GM04503 (cell line): Measurements from ENCODE around the gene FOXC2.
A peak's percentile ranks its signal among the peaks of the same experiment; 100 is the strongest.

Source experiments
- DNase-seq: peaks from one replicate; pipeline ENCODE4 v3.0.0-alpha.2; 2012; ENCODE audit warnings: low read depth

The FOXC2 gene

DNA sequence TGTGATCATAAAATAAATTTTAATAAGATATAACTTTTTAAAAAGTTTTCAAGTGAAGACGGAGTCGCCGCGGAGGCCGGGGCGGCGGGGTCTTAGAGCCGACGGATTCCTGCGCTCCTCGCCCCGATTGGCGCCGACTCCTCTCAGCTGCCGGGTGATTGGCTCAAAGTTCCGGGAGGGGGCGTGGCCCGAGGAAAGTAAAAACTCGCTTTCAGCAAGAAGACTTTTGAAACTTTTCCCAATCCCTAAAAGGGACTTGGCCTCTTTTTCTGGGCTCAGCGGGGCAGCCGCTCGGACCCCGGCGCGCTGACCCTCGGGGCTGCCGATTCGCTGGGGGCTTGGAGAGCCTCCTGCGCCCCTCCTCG lies at the start of gene FOXC2:
TSS of gene FOXC2 (plus strand) at position 229 of the 365 bp plus-strand sequence. CDS start 507 bp downstream, outside the sequence.
- DNase-seq, result peak; percentile 68

DNA sequence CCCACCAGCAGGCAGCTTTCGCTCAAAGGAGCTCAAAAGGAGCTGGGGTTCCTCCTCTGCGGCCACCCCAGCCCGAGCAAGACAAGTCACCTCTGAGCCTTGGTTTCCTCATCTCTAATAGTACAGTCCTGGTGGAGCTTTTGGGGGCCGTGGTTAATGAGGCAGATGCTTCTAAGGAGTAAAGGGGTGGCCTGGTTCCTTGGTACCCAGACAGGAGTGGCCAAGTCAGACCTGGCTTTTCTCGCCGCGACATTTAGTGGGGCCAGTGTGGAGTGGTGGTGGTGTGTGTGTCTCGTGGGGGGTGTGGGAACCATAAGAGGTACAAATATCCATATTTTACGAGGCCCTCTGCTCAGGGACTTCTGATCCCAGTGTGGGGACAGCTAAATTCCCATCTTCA lies 49.6 kb upstream of the FOXC2 start:
- no peak for DNase-seq

DNA sequence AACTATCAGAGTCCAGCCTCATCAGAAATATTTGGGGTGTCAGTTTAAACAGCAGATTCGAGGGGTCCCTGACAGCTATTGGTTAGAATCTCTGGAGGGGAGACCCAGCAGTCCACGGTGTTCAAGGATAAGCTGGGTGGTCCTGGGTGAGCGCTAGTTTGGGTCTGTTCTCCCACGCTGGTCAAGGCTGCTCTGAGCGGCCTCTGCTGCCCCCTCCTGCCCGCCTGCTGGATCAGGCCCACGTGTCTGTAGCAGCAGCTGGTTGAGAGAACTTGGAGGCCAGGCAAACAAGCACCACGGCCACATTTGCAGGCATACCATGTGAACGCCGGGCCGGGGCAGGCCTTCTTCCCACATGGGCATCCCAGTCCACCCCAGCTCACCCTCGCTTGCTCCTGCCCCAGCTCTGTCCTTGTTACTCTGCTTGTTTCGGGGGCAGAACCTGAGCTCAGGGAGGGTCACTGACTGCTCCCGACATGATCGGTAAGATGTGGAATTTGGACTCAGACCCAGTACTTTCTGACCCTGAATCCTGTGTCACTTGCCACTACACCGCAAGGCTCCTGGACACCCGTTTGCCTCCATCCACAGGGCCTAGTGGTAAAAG lies 48.9 kb upstream of the FOXC2 start:
- no peak for DNase-seq

DNA sequence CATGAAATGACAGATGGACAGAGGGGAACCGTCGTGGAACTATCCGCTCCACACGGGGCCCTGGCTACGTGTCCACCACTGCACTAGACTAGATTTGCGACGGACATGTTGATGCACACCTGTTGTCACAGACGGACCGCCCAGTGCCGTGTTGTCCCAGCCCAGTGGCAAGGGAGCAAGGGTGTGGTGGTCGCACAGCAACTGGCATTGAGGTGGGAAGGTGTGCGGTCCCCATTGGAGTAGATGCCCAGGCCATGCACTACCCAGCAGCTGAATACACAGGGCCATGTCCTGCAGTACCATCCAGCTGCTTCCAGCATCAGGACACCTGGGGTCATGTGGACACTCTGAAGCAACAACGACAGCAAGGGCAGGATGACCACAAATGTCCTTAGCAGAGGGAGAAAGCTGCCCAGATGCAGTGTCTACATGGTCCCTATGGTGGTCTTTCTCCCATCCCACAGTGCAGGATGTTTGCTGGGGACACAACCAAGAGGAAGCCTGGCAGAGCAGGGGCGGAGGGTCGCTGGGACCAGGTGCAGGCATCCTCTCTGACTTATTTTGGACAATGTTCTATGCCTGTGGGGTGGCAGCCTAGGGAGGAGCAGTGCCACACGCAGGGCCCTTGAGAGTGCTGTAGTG lies 47.5 kb upstream of the FOXC2 start:
- no peak for DNase-seq

DNA sequence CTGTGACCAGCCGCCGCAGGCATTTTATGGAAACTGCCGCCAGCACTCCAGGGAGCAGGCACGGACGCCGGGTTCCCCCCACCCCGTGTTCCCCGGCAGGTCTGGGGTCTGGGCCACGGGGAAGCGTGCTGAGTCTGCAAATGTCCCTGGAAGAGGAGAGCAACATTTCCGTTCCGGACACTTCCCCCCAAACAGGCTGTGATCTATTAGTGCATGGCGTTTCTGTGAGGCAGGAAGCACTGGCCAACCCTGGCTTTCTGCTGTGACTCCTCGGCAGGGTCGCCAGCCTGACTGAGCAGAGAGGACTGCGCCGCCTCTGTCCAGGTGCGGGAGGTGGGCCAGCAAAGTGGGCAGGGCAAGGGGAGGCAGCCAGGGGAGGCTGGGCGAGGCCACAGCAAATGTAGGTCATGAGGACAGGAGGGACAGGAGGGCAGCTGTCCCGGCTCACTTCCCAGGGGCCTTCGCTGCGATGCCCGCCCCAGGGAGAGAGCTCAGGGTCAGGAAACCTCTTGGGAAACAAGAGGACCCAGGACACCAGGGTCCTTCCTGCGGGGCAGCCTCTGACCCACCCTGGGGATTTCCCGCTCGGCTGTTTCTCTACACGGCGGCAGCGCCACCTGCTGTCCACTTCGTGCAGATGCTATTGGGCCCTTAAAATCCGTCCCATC lies 46.8 kb upstream of the FOXC2 start:
- DNase-seq, result no peak

DNA sequence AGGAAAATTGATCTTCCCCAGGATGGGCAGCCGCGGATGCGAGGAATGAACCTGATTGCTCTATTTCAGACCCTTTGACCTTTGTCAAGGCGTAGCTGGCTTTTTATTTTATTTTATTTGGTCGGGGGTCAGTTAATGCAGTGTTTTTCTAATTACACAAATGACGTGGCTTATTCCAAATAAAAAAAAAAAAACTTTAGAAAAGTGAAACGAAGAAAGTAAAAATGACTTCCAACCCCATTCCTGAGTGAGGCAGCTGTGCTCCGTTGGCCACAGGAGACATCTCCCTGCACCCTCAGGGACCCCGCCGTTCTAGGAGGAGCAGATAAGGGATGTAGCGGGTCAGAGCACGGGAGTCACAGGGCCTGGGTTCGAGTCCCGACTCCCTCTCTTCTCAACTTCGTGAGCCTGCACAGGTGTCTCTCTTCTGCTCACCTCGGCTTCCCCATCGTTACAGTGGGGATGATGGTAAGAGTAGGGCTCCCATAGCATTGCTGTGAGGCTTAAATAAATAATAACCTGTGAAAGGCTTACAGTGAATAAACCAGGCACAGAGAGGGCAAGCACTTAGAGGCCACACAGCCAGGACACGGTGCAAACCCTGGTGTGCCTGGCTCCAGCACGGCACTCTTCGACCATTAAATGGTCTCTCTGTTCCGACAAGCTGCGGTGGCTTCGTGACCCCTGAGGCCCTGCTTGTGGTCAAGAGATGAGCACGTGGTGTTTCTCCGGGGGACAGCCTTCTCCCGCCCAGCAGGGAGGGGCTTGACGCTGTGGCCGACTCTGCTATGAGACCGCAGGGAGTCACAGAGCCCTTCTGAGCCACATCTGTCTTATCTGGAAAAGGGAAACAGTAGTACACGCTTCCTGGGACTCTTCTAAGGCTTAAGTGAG lies 46.1 kb upstream of the FOXC2 start:
- no peak for DNase-seq

DNA sequence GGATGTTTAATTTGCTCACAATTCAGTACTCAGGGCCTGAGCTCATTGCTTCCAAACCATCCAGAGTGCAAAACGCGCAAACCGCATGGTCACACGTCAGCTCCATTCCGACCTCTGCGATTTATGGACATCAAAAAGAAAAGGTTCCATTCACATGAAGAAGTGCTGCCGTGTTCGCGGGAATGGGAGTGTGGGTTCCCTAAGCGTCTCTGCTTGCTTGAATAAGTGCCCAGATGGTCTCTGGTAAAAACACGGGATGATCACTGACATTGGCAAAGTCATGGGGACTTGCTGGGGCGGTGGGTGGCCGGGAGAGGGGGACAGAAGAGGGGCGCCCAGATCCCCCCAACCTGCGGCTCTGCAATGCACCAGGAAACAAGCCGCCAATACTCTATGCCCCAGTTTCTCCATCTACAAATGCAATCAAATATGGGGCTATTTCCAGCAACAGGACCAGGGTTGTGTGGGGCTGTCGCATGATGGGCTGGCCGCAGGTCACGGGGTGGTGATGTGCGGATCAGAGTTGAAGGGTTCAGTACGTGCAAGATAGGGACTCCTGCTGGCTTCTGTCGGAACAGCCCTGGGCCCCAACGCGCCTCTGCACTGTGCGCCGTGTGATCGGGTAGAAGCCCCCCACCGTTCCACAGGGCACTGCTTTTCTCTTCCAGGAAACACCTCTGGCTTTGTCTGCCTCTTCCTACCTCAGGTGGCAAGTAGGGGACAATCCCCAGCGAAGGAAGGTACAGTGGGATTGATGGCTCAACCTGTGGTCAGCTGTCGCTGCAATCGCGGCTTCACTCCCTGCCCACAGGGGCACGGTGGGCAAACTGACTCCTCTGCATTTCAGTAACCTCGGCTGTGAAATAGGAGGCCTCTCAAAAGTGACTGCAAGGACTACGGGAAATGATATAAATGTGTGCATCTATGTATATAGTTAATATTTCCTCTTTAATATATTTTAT lies 45.1 kb upstream of the FOXC2 start:
- no peak for DNase-seq

DNA sequence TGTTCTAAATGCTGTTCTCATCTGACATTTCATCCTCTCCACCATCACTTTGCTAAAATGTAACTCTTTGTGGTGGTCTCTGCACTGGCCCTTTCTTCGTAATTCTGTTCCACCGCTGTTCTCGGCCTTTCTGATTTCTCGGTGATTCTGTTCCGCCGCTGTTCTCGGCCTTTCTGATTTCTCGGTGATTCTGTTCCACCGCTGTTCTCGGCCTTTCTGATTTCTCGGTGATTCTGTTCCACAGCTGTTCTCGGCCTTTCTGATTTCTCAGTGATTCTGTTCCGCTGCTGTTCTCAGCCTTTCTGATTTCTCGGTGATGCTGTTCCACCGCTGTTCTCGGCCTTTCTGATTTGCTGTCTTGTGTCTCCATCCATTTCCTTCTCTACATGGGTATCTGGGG lies 44.0 kb upstream of the FOXC2 start:
- no peak for DNase-seq

DNA sequence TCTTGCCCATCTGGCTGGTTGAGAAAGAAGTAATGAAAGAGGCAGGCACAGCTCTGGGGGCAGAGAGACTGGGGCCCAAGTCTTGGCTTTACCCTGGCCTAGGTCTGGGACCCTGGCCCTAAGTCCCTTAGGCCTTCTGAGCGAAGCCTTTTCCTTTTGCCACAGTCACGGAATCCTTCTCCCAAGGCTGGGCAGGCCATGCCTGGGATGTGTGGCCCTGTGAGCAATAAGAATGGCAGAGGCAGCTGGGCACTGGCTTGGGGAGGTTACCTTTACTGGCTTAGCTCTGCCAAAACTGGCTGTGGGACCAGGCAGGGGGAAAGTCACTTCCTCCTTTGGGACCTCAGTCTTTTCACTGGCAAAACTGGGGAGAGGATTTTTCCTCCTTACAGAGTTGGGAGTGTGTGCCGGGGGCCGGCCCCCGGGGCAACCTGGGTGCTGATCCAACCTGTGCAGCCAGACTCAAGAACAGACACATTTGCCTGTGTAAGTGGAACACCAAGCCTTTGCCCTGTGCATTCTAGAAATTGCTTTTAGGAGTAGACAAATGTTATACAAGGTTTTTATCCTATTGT lies 43.4 kb upstream of the FOXC2 start:
- no peak for DNase-seq

DNA sequence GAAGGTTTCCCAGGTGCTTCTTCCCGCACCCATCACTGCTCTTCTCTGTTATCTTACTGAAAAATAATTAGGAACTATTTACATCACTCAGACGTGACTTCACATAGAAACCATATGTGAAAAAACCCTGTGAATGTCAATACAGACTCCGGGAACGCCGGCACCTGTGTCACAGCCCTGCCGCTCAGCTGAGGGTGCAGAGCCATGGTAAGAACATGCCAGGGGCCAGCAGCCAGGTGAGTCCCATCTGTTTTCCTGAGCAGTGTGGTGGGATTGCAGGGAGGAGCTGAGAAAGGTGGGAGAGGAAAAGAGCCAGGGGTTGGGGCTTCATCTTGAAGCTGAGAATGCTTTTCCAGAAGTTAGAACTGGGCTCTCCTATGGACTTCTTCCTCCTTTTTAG lies 42.6 kb upstream of the FOXC2 start:
- DNase-seq, result no peak

DNA sequence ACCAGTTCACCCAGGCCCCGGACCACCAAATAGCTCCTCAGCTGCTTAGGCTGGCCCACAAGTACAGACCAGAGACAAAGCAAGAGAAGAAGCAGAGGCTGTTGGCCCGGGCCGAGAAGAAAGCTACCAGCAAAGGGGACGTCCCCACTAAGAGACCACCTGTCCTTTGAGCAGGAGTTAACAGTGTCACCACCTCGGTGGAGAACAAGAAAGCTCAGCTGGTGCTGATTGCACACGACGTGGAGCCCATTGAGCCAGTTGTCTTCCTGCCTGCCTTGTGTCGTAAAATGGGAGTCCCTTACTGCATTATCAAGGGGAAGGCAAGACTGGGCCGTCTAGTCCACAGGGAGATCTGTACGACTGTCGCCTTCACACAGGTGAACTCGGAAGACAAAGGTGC lies 40.9 kb upstream of the FOXC2 start:
- no peak for DNase-seq

DNA sequence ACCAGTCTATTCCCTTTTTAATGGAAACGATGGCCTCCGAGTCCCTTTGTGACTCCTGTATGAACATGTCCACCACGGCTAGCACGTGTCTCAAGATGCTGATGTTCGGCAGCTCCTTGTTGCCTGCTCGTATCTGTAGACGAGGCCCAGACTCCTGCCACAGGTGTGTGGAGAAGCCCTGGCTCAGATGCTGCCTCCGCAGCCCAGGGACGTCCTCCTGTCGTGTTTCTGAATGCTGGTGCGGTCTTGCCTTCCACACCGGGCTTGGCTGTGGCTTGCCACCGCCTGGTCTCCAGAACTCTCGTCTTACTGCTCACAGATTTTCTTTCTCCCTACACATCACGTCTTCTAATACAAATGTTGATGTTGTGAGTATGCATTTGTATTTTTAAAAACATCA lies 39.3 kb upstream of the FOXC2 start:
- no peak for DNase-seq

DNA sequence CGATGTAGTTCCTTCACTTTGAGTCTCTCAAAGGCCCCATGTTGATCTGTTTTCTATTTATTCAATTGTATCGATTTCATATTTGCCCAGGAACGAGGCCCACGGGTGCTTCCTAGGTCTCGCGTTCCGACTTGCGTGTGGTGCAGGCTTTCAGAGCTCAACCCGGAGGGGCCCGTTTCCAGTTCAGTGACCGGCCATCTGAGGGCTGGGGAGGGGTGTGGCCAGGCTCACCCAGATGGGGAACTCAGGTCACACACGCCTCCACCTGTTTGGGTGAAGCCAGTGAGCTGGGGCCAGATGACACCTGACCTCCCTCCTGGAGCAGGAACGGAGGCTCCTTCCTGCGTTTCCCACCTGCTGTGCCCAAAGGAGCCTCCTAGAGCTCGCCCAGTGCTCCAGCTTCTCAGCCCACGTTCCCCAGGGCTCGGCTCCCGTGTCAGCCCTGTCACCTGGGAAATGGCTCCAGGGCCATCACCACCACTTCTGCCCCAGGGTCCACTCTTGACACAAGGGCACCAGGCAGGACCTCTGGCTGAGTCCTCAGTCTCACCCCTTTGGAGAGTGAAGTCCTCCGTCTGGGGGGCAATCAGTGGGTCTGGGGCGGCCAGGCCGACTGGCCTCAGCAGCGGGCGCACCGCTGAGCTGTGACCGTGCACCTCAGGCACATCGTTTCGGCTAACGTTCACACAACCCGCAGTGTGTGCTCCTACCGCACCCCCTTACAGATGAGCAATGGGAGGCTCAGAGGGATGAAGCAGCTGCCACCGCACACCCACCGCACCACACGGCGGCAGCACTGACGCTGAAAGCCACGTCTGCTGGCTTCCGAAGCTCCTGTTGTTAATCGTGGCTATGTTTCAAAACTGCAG lies 38.3 kb upstream of the FOXC2 start:
- no peak for DNase-seq

DNA sequence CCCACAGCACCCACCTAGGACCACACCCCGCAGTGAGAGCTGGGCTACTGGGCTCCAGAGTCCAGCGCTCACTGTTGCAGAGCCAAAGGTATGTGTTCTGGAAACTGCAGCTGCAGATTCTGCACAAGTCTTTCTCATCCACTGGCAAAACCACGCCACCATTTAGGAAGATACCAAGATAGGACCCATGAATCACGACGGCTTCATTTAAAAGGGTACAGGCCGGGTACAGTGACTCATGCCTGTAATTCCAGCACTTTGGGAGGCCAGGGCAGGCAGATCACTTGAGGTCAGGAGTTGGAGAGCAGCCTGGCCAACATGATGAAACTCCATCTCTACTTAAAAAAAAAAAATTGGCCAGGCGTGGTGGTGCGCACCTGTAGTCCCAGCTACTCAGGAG lies 37.5 kb upstream of the FOXC2 start:
- no peak for DNase-seq

DNA sequence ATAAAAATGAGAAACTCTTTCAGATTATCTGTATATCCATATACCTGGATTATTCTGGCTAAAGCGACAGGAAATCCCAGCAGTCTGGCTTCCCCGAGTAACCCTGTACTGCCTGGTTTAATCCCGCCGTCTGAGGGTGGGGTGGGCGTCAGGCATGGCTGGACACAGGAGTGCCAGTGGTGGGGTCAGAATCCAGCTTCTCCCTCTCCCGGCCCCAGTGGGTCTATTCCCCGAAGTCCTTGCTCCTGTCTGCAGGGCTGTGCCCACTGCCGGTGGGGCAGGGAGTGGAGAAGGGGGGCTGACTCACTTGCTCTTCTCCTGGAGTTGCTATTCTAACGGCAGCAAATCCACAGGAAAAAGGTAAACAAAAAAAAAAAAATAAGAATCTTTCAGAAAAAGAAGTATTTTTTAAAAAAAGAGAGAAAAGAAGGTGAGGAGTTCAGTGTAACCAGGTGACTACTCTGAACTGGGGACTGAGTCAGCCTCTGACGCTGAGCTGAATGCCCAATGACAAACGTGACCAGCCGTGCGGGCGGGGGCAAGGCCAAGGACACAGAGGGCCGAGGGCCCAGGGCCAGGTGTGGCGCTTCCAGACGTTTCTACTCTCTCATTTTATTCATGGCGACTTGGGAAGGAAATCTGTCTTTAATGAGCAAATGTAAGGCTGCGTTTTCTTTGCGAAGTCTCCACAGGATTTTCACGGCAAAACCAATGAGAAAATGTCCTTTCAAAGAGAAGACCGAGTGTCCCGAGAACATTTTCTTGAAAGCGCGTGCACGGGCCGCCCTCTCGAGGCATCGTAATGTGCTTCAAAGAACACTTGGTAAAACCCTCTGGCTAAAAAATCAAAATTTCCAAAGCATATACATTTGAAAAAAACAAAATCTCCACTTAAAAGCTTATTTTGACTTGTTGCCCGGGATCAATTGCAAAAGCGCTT lies 36.1 kb upstream of the FOXC2 start:
- no peak for DNase-seq

DNA sequence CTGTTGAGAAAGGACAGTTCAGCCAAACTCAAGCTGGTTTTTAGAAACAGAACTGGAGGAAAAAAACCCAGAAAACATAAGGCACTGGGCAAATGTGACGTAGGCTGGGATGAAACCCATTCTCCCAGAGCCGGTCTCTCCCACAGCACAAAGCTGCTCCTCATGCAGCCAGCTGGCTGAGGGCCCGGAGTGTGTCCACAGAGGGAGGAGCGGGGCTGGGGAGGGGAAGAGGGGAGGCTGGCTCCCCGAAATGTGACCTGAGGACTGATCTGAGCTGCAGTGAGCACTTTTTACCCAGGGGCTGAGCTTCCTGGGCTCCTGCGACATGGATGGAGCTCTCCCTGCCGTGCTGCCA lies 35.5 kb upstream of the FOXC2 start:
- DNase-seq, result no peak

DNA sequence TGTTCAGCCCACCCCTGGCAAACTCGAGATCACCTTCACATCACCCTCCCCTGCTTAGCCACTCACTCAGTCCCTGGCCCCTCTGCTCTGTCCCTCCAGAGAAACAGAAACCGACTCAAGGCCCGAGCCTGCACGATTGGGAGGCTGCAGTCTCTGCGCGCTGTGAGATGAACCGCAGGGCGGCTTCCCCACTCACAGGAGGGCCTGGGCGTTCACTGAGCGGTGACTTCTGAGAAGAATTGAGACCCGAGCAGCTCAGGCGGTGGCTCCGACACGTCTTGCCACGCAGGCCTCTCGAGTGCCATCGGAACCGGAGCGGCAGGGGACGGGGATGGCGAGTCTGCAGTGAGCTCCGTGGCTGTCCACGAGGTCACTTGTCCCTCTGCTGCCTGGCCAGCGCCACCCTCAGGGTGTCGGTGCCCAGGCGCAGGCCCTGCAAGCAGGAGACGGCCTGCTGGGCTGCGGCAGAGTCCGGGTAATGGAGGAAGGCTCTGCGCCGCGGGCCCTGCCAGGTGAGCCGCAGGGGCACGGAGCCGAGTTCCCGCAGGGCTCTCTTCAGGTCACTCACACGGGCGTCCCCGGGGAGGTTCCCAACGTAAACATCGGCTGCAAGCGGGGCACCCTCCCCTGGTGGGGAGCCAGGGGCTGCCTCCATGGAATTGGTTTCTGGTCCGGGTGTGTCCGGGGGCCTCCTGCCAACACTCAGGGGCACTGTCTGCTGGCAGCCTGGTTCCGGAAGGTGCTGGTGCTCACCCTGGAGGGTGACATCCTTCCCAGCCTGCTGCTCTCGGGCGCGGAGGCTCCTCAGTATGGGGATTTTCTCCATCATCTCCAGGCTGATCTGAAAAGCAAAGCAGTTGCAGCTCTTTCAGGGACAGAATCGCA lies 34.7 kb upstream of the FOXC2 start:
- no peak for DNase-seq

DNA sequence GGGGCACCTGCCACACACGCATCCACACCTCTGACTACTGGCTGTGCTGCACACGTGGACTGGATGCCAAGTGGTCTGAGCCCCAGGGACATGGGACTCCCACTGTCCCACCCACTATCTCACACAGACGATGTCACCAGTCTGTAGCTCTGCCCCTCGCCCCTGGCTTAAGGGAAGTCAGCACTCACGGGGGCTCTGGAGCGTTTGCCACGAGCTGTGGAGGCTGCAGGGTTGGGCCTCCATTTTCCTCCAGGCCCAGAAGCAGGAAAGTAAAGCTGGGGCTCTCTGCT lies 34.2 kb upstream of the FOXC2 start:
- no peak for DNase-seq
